Stimulated activated CD4-positive, alpha-beta T cell treated with anti-CD3 and anti-CD28 coated beads, TNF-alpha, amount 100 ng/mL, for 24 hours (primary cell): ENCODE data around the gene CD14.
"Not testable (repeated sequence)": the region's sequence is repeated elsewhere in the genome, so short reads cannot be mapped to it uniquely, and the experiment has no call there.

Experiments used
- DNase-seq, 3 experiments: peaks; one replicate each; pipeline ENCODE4 v3.0.0-alpha.2; 2020; ENCODE audit warnings: low read depth in 3 of 3

CD14 gene

GRCh38 chr5:140633021-140633471 lies at the start of gene CD14:
TSS of gene CD14 (minus strand) at chr5:140633175. CDS start at chr5:140633071, 104 bp downstream.
- DNase-seq = no peak

DNA sequence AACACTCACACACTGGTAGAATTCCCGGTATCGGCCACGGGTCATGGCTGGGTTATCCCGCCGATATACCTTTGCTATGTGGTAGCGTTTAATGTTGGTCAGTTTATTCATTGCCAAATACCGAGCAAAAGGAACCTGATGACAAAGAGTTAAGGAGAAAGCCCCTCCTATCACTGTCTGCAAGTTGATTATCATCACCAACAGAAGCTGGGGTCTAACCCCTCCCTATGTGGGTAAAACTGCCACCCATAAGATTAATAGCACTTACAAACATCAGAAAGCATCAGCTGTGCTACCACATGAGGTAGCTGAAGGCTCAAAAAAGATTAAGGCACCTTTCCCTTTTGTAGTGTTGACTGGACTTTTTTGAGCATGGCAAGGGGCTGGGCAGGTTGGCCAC lies 46.0 kb upstream of the CD14 start:
- DNase-seq = no peak

DNA sequence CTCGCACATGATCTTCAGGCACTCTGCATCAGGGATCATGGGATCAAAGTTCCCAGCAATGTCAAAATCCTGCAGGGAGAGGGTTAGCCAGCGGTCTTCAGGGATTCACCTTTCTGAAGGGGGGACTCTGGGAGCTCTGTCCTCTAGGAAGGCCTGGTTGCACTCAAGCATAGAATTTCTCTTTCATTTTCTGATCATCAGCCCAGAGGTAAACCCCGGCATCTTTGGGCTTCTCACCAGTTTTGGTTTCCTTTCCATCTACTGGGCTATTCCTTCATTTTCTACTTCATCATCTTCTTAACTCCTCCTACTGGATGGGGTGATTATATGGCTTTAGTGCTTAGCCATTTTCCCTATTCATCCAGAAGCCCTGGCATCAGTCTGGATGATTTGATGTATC lies 45.0 kb upstream of the CD14 start:
- no peak for DNase-seq

DNA sequence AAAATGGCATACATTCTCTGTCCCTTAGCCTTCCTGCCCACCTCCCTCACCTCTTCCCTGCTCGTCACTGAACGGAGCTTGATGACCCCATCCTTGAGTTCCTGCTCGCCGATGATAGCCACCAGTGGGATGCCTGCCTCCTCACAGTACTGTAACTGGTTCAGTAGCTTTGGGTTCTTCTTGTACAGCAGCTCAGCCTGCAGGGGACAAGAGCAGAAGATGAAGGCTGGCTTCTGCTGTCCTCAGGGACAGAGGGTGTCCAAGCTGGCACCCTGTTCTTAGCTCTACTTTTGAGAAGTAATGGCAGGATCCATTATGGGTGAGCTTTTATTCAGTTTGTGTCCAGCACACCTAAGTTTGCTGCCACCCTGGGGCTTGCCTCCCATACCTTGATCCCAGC lies 41.7 kb upstream of the CD14 start:
- DNase-seq = no peak

DNA sequence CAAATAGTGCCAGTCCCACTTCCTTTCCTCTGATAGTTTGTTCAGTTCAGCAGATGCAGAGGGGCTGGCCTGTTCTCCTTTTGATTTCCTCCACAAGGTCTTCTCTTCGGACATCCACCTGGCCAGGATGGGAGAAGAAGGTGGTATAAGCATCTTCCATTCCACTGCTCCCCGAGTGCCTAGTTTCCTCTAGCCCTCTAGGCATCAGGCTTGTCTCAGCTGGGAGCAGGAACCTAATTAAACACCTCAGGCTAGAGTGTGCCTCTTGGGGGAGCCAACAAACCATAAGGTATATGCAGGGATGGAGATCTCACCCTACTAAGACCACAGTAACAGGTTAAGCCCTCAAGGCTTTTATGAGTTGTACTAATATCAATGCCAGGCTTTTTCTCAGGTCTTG lies 41.2 kb upstream of the CD14 start:
- no peak for DNase-seq

GRCh38 chr5:140673187-140673976 lies 40.4 kb upstream of the CD14 start, which contains the start of gene DND1:
TSS of gene DND1 (minus strand) at chr5:140673576. CDS start at chr5:140673542, 34 bp downstream.
- DNase-seq = no peak

DNA sequence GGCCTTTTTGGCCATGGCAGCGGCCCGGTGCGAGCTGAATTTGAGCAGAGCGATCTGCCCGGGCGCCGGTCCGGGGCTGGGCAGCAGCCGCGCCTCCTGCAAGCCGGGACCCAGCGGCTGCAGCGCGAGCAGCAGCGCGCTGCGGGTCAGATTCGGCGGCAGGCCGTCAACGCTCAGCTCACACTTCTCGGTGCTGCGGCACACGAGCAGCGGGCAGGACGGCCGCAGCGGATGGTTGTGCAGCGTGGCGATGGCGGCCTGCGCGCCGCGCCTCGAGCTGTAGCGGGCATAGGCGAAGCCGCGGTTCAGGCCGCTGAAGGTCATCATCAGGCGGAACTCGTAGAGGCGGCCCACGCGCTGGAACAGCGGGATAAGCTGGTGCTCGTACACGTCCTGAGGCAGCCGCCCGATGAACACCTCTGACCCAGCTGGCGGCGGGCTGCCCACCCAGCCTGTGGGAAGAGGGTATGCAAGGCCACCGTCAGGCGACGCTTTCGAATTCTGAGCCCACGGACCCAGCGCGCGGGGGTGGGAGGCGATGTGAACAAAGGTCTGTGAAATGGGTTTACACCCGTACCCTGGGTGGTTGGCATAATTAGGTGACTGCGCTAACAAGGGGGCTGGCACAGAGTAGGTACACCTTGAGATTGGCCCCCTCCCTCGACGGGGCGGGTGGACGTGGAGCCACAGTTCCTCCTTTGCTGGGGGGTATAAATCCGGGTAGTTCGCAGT lies 39.6 kb upstream of the CD14 start:
- DNase-seq = no peak

DNA sequence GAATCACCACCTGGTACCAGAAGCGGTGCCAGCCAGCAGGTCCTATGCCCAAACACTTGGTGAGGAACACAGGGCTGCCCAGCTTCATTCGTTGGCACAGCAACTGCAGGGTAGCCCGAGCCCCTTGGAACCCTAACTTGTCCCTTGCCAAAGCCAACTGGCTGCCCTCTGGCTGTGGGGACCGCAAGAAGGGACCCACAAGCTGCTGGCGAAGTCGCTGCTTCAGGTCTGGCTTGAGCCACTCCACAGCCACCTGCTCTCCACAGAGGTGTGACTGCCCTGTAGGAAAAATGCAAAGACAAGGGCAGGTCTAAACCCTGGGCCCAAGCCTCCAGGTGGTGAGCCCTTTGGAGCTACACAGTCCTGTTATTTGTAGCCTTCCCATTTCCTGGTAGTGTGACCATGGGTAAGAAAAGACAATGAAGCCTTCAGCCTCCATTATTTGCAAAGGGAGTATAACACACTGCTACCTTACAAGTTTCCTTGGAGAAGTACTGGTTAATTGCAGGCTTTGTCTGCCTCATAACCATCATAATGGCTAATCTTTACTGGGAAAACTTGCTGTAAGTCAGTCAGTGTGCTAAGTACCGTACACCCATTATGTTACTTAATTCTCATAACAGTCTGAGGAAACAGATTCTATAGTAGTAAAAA lies 38.6 kb upstream of the CD14 start:
- no peak for DNase-seq

DNA sequence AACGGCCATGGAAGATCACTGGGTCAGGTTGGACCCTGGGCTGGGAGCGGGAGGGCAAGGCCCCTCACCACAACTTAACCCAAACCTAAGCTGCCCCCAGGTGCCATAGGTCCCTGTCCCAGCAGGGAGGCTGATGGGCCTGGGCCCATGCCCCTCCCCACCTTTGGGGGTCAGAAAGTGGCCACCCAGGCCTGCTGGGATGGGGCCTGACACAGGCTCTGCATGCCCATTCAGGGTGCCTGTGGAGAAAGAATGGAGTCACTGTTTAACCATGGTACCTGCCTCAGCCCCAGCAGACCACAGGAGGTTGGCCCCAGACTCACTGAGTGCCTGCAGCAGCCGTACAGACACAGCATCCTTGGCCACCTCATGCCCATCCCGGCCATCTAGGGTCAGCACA lies 38.1 kb upstream of the CD14 start:
- not testable (repeated sequence) for DNase-seq

GRCh38 chr5:140664359-140665119 lies 31.6 kb upstream of the CD14 start, which contains the start of gene WDR55:
TSS of gene WDR55 (plus strand) at chr5:140664904. CDS start at chr5:140664913, 9 bp downstream.
- DNase-seq = peak; percentile 90 to 97 (median 90)

GRCh38 chr5:140664030-140664358 lies 31.0 kb upstream of the CD14 start:
- DNase-seq = no peak

- DNase-seq = not testable (repeated sequence)
Measured at GRCh38 chr5:140660371-140660770, 27.4 kb upstream of the CD14 start.

- DNase-seq = no peak
Measured at GRCh38 chr5:140658870-140659269, 25.9 kb upstream of the CD14 start.

- no peak for DNase-seq
Measured at GRCh38 chr5:140647042-140647419, 14.1 kb upstream of the CD14 start.

- no peak for DNase-seq
Measured at GRCh38 chr5:140642718-140643117, 9.7 kb upstream of the CD14 start.

DNA sequence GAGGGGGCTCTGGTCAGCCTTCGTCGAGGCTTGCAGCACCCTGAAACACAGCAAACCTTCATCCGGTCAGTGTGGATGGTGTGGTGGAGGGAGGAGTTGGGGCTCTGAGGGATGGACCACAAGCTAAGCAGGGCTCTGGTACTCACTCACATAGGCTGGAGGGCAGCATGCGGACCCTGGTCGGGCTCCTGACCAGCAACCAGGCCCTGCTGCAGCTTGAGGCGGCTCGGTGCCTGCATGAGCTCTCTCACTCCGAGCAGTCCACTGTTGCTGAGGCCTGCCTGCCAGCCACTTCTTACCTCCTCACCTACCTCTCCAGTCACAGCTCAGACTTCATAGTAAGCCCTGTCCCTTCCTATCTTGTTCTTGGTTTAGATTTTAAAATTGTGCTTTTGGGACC lies 8.7 kb upstream of the CD14 start:
- DNase-seq = no peak

DNA sequence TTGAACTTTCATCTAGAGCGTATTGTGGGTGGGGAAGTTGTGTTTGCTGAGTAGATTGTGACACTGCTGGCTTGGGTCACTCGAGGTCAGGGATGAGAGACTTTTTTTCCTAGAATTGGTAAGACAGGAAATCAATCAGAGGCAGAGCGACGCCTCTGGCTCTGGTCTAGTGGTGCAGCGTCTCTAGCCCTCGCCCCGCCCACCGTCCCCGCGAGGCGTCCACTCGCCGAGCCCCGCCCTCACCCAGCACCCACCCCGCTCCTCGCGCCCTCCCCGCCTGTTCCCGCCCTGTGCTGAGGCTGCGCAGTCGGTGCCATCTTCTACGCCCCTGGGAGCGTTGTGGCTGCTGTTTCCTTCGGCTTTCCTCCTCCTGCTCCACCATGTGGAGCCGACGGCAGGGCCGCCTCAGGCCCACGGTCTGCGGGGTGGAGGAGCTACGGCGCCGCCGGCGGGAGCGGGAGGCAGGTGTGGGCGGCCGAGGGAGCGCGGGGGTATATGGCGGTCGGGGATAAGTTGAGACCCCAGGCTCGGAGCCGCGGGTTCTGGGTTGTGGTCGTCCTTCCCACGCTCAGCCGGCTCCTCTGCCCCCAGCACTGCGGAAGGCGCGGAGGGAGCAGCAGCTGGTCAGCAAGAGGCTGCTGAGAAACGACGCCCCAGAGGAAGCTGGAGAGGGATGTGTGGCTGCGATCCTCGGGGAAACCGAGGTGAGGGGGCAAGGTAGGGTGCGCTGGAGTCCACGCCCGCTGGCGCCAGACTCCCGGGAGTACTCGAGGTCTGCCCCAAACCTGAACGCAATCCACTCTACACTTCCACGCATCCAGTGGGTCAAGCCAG lies 6.4 kb upstream of the CD14 start, which contains the start of gene TMCO6:
TMCO6 (plus strand) TSS at position 304 of the 834 bp plus-strand sequence; CDS start at position 381, 77 bp downstream.
- DNase-seq = peak; percentile 94 to 98 (median 97)

GRCh38 chr5:140638898-140639147 lies 5.8 kb upstream of the CD14 start:
- not testable (repeated sequence) for DNase-seq

DNA sequence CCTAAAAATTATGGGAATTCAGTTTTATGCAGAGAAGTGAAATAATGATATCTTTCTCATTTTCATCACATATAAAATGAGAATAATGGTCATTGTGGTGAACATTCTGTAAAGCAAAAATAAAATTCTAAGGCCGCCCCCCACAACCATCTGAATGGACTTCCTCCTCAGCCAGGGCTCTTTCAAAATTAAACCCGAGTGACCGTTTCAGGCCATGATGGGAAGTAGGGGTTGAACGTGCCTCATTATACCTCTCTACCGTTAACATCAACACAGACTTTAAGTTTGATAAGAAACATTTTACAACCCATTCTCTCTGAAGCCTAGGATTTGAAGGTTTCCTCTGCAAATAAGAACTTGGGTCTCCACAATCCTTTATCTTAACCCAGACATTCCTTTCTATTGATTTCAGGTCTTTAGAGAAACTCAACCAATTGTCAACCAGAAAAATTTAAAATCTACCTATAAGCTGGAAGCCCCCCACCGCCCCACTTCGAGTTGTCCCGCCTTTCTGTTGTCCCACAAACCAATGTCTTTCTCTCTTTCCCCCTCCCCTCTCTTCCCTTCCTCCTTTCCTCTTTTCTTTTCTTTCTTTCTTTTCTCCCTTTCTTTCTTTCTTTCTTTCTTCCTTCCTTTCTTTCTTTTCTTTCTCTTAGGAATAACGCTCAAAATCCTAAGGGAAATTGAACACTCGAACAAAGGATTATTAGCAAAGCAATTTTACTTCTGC lies 4.6 kb upstream of the CD14 start:
- no peak for DNase-seq
